GM12875 (cell line): Measurements from ENCODE around the gene CISD3.
A peak's percentile ranks its signal among the peaks of the same experiment; 100 is the strongest.
"Not testable (repeated sequence)": the region's sequence is repeated elsewhere in the genome, so short reads cannot be mapped to it uniquely, and the experiment has no call there.

ENCODE experiments used
- H3K4me3 ChIP-seq: one replicate; pipeline ENCODE4 v1.5.1; 2011; ENCODE audit warnings: low read depth, low read length, control low read depth
- CTCF ChIP-seq: IDR thresholded peaks from 2 replicates; pipeline ENCODE4 v1.5.1; 2011; ENCODE audit warnings: low read depth, mild to moderate bottlenecking, control low read depth, inconsistent platforms, low read length, moderate library complexity, borderline replicate concordance; ENCODE audit not compliant: insufficient read depth

CISD3 gene

GRCh38 chr17:38721802-38722201 lies 8.3 kb upstream of the CISD3 start:
- no peak overlapping the region for H3K4me3 ChIP-seq
- no peak for TF ChIP-seq CTCF

- TF ChIP-seq CTCF: no peak
- H3K4me3 ChIP-seq: no peak overlapping the region
These were observed 5.7 kb upstream of the CISD3 start for GRCh38 chr17:38724337-38724988.

GRCh38 chr17:38725066-38725465 lies 5.1 kb upstream of the CISD3 start:
- H3K4me3 ChIP-seq: no peak overlapping the region
- no peak for TF ChIP-seq CTCF

DNA sequence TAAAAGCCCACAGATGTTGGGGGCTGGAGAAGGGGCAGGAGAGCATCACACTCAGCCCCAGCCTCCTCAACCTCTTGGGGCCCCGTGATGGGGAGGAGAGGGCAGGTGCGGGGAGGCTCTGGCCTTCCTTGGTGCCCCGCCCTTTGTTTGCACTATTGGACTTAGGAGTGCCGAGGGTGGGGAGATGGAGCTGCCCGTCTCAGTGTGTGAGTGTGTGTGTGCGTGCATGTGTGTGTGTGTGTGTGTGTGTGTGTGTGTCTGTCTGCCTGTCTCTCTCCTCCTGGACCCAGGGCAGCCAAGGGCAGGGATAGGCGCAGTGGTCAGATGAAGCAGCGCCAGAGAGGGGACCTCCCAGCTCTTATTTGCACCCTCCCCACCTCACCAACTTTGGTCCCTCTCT lies 4.0 kb upstream of the CISD3 start:
- H3K4me3 ChIP-seq: not testable (repeated sequence)

DNA sequence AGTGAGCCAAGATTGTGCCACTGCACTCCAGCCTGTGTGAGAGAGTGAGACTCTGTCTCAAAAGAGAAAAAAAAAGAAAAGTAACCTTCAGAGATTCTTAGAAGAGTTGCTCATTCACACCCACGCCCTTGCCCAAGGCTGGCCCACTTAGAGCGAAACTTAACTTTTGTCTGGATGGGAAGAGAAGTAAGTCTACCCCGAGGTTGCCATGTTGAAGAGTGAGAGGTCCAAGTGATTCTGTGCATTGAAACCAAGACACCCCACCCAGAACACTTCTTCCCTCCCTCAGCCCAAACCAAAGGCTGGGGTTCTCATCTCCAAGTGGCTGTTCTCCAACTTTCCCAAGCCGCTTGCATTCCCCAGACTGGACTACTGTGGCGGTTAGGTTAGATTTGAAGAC lies 2.4 kb upstream of the CISD3 start:
- no peak for TF ChIP-seq CTCF
- no peak overlapping the region for H3K4me3 ChIP-seq

- no peak for TF ChIP-seq CTCF
- no peak overlapping the region for H3K4me3 ChIP-seq
These were observed 1.8 kb upstream of the CISD3 start for GRCh38 chr17:38728290-38728831.

GRCh38 chr17:38729368-38729885 lies 714 bp upstream of the CISD3 start:
- no peak for TF ChIP-seq CTCF
- H3K4me3 ChIP-seq: peak overlapping the region; percentile 51
